Prostate gland (tissue), 1 donor: ENCODE data around the gene IL19.

Experiments used
- POLR2A ChIP-seq: fragments of 450-650 bp; IDR thresholded peaks from one replicate; pipeline ENCODE4 v1.6.1; 2016; ENCODE audit warnings: antibody characterized with exemption, mild to moderate bottlenecking
- POLR2AphosphoS5 ChIP-seq: sonication (generic); formaldehyde crosslinking; IDR thresholded peaks from one replicate; pipeline ENCODE4 v1.6.1; 2017; ENCODE audit warnings: antibody characterized with exemption

DNA sequence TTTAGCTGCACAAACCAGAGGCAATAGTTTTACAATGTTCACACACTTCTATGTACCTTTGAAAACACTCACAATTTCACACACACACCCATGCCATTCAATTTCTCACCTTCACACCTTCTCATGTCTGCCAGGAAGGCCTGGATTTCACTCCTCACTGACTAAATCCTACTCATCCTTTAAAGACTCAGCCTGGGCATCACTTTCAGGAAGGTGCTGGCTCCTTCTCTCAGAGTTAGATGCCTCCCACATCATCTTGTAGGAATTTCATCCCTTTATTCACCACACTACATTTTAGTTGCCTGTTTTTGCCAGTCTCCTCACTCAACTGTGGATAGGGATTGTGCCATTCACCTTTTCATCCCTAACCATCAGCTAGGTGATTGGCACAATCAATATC lies 97.1 kb downstream of the IL19 start:
- TF ChIP-seq POLR2A (no peak), POLR2AphosphoS5 (no peak)
